GM12874 (cell line): Measurements from ENCODE around the gene KIF4A.

Experiments used
- CTCF ChIP-seq: IDR thresholded peaks from 2 replicates; pipeline ENCODE4 v1.5.1; 2011; ENCODE audit warnings: low read depth, mild to moderate bottlenecking, control low read depth, low read length, moderate library complexity; ENCODE audit not compliant: insufficient read depth

Gene KIF4A

GRCh38 chrX:70289793-70290770 is at the start of gene KIF4A, which contains the start of gene PDZD11:
Gene KIF4A (plus strand): TSS chrX:70290104. CDS start chrX:70290459, 355 bp downstream.
Gene PDZD11 (minus strand): TSS chrX:70289927. CDS start chrX:70289341, 586 bp downstream.
- no peak for TF ChIP-seq CTCF

- TF ChIP-seq CTCF, result no peak
Measured at GRCh38 chrX:70240751-70241150, 49.2 kb upstream of the KIF4A start.

GRCh38 chrX:70241501-70241900 is 48.4 kb upstream of the KIF4A start:
- no peak for TF ChIP-seq CTCF

- no peak for TF ChIP-seq CTCF
Measured at GRCh38 chrX:70244881-70245280, 45.0 kb upstream of the KIF4A start.

- no peak for TF ChIP-seq CTCF
Measured at GRCh38 chrX:70247252-70247651, 42.7 kb upstream of the KIF4A start.

GRCh38 chrX:70252491-70252890 is 37.4 kb upstream of the KIF4A start:
- TF ChIP-seq CTCF, result no peak

- no peak for TF ChIP-seq CTCF
Measured at GRCh38 chrX:70253377-70254062, 36.4 kb upstream of the KIF4A start.
